GM08714 (cell line): ENCODE results near the gene FAM219B.
"Not testable (repeated sequence)": the region's sequence is repeated elsewhere in the genome, so short reads cannot be mapped to it uniquely, and the experiment has no call there.

Experiments
- H3K4me3 ChIP-seq: fragments of 200-500 bp; sonication (Bioruptor generic); 2 replicates; pipeline ENCODE4 v1.5.1; 2014; ENCODE audit warnings: mild to moderate bottlenecking, low read length, inconsistent platforms
- ZNF274 ChIP-seq: IDR thresholded peaks from 2 replicates; pipeline ENCODE4 v1.6.1; 2012; ENCODE audit warnings: mild to moderate bottlenecking, low read depth, low read length

FAM219B gene, protein sequence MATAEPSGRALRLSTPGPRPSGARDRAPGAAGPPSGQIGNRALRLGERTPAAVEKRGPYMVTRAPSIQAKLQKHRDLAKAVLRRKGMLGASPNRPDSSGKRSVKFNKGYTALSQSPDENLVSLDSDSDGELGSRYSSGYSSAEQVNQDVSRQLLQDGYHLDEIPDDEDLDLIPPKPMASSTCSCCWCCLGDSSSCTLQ

GRCh38 chr15:74906450-74907162 lies at the start of gene FAM219B:
FAM219B (minus strand) TSS chr15:74906851; CDS start chr15:74906800, 51 bp downstream.
- peak within 1 kb of the TSS; percentile 72 for H3K4me3 ChIP-seq
- TF ChIP-seq ZNF274, result no peak

- TF ChIP-seq ZNF274, result no peak
- peak overlapping the region; percentile 61; the same call in 1 of the 2 replicates for H3K4me3 ChIP-seq
Measured at GRCh38 chr15:74955796-74956647, 49.4 kb upstream of the FAM219B start.

DNA sequence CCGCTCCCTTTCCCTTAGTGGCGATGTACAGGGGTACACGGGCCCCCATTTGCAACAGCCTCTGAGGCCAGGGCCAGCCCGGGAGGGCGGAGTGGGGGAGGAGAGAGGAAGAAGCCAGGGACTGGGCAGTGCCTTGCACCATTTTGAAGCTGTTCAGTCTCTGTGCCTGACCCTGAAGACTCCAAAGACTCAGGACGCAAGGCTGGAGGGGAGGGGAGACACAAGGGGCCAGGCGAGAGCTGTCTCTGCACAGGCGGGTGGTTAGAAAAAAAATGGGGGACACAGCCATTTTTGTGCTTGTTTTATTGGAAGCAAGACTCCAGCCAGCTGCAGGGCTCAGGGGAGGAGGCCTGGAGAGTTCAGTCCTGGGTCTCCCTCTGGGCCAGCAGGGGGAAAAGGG lies 48.4 kb upstream of the FAM219B start:
- TF ChIP-seq ZNF274, result no peak
- H3K4me3 ChIP-seq, result no peak overlapping the region

GRCh38 chr15:74954515-74954914 lies 47.9 kb upstream of the FAM219B start:
- no peak for TF ChIP-seq ZNF274
- H3K4me3 ChIP-seq, result no peak overlapping the region

- TF ChIP-seq ZNF274, result no peak
- no peak overlapping the region for H3K4me3 ChIP-seq
Measured at GRCh38 chr15:74951006-74951405, 44.4 kb upstream of the FAM219B start.

DNA sequence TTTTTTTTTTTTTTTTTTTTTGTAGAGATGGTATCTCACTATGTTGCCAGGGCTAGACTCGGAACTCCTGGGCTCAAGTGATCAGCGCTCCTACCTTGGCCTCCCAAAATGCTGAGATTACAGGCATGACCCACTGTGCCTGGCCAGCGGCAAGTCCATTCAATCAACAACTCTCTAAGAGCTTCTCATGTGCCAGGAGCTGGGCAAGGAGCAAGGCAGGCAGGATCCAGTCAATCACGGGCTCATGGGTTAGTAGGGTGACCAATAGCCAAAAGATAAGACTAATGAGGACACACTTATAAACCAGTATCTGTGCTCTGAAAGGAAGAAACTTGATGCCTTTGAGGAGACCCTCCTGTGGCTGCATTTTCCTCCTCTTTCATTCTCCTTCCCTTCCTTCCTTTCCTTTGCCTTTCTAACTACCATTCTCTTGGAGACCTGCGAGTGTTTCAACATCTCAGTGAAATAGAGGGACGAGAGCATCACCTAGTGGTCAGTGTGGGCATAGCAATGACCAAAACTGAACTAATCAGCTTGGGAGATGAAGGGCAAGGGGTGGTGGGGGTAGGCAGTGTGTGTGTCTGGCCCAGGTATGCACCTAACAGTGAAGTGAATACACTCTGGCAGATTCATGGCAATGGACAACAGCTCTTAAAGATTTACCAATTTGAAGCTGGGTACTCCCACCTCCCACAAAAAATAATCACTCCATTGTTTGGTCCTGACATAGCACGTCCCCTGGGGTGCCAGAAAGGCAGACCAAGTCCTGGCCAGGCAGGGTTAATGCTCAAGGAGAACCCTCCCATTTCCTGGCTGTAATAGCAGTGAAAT lies 43.6 kb upstream of the FAM219B start:
- TF ChIP-seq ZNF274, result no peak
- H3K4me3 ChIP-seq, result no peak overlapping the region

DNA sequence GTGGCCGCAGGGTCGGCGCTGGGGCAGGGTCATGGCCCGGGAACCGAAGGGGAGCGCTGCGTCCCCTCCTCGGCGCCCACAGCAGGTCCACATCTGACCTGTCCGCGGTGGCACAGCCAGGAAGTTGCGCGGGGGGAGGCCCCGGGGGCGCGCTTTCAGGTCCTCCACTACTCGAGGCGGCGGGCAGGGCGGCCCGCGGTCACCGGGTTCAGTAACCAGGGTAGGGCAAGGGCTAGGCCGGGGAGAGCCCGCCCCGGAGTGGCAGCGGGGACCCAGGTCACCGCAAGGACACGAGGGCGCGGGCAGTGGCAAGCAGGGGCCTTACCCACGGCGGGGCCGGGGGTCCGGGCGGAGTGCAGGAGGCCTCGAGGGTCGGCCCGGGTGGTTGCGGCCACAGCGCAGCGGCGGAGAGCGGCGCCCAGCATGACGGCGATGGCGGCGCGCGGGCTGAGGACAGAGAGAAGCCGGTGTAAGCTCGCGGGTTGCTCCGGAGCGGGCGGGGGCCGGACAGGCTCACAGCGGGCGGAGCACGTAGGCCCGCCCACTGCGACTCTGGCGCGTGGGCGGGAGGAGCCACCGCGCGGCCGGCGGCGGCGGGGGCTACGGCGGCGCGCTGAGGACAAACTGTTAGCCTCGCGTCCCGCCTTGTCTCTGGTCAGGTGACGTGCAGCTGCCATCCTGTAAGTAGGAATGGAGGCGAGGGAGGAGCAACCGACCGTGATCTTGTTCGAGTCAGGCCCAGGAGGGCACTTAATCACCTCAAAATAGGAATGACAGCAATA lies 31.1 kb upstream of the FAM219B start, which contains the start of gene COX5A:
Gene COX5A (minus strand): TSS at position 484 of the 782 bp plus-strand sequence. CDS start 59 bp downstream, at position 425.
- H3K4me3 ChIP-seq, result peak within 1 kb of the TSS; percentile 91
- TF ChIP-seq ZNF274, result no peak

DNA sequence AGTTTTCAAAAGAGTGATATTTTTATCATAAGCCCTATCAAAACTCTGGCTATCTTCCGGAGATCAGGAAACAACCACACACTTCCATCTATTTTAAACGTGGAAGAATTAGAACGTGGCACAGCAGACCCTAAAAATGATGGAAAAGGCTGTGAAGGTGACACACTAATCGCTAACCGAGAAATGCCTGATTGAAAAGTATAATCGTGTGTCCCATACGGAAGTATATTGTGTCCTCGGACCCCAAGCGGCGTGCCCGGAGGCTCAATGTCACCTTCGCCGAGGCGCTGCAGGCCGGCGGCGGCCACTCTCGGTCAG lies 30.6 kb upstream of the FAM219B start:
- TF ChIP-seq ZNF274, result no peak
- peak overlapping the region; percentile 91 for H3K4me3 ChIP-seq

DNA sequence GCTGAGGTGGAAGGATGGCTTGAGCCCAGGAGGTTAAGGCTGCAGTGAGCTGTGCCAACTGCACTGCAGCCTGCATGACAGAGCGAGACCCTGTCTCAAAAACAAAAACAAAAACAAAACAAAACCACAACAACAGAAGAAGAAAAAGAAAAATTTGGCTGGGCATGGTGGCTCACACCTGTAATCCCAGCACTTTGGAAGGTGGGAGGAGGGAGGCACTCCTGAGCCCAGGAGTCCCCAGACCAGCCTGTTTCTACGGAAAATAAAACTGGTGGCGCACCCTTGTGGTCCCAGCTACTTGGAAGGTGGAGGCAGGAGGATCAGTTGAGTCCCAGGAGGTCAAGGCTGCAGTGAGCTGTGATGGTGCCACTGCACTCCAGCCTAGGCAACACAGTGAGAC lies 28.5 kb upstream of the FAM219B start:
- H3K4me3 ChIP-seq, result not testable (repeated sequence)

DNA sequence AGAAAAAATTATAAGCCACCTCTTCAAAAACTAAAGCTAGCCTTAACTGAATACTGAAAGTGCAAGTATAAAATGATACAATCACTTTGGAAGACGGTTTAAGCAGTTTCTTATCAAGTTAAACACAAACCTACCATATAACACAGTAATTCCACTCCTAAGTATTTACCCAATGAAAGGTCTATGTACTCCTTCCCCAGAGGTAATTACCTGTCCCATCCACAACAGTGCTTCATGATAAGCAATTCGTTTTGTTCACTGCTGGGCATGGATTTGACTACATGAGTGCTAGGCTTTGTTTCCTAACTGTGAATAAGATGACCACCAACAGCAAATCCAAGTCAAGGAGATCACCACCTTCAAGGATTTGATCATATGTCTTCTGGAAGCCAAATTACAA lies 26.9 kb upstream of the FAM219B start:
- TF ChIP-seq ZNF274, result no peak

DNA sequence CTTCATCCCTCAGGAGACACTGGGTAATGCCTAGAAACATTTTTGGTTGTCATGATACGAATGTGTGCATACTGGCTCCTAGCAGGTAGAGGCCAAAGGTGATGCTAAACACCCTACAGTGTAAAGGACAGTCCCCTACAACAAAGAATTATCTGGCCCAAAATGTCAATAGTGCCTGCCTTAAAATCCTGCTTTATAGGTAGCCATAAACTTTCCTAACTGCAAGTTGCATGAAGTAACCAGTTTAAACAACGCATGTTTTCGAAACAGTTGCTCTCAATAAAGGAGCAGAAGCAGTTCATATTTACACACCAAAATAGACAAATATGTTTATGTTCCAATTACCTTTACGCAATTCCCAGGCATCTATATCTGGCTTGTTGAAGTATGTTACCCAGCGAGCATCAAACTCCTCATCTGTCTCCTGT lies 22.1 kb upstream of the FAM219B start:
- H3K4me3 ChIP-seq, result no peak overlapping the region
- no peak for TF ChIP-seq ZNF274

More for the DNA sequence above, 26.9 kb upstream of the FAM219B start:
- peak overlapping the region; percentile 9; the same call in 1 of the 2 replicates for H3K4me3 ChIP-seq

GRCh38 chr15:74924525-74924924 lies 17.9 kb upstream of the FAM219B start:
- H3K4me3 ChIP-seq, result no peak overlapping the region
- no peak for TF ChIP-seq ZNF274

- TF ChIP-seq ZNF274, result no peak
- no peak overlapping the region for H3K4me3 ChIP-seq
Measured at GRCh38 chr15:74920456-74920855, 13.8 kb upstream of the FAM219B start.
